HG03025 (cell line): ENCODE data around the gene RPL29.

ENCODE experiments used
- ATAC-seq: cut with Tn5 transposase; IDR thresholded peaks from one replicate; pipeline ENCODE4 v1.9.1; 2021; ENCODE audit warnings: mild to moderate bottlenecking, moderate library complexity; ENCODE audit not compliant: unreplicated experiment, low FRiP score

The RPL29 gene

DNA sequence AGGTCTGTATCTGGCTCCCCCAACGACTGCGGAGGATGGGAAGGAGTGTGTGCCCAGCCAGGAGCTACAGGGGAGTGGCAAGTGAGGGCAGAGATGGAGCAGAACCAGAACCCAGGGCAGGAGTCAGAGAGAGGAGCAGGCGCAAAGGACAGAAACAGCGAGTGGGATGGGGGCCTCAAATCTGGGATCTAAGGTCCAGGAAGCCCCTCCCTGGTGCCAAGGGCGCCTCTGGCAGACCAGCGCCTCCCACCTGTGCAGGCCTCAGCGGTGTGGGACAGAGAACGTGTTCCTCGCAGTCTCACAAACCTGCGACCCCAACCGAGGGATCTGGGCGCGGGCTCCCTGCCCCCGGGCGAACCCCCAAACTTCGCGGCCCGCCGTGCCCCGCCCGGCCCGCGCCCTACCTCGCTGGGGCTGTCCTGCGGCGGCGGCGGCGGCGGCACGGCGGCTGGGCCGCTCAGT, 28.7 kb downstream of the RPL29 start:
- ATAC-seq = no peak

DNA sequence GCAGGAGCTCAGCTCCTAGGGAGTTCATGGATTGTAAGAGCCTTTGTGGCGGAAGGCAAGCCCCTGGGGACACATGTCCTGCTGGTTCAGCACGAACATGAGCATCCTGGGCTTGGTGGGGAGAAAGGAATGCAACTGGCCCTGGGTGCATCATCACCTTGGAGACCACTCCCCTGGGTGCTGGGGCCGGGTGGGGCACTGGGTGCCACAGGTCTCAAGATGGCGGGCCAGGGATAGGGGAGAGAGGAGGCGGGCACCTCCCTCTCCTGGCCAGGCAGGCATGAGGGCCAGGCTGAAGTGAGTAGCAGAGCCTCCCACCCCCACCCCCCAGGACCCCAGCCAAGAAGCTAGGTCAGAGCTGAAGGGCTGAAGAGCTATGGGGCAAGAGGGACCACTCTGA, 29.2 kb downstream of the RPL29 start:
- ATAC-seq = no peak

DNA sequence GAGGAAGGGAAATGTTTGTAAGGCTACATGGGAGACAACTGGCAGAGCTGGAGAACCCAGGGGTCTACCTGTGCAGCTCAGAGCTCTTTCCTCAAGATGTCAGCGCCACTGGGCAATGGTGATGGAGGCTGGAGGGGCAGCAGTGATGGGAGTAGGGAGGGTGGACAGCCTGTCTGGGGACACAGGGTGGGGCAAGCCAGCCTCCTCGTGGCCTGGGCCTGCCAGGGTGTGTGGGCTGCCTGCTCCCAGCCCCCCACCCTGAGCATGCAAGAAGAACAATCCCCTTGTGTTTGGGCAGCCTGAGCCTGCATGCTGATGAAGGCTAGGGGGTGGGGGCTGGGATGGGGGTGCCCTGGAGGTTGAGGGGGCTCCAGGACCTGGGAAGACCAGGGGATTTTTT, 29.7 kb downstream of the RPL29 start:
- no peak for ATAC-seq

DNA sequence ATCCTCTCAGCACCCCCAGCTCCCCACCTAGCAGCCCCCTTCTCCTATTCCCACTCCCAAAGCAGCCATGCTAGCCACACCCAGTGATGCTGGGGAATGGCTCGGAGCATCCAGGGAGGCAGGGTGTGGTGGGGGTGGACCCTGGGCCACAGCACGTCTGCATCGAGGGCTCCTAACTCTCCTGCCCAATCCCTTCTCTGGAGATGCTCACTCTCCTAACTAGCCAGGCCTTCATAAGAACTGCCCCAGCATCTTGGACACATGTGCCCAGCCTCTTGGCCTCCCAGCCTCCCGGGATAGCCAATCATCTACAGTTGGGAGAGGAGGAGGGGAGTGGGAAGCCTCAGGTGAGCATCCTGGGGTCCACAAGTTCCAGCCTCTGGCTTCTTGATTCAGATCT, 31.2 kb downstream of the RPL29 start:
- ATAC-seq = no peak

DNA sequence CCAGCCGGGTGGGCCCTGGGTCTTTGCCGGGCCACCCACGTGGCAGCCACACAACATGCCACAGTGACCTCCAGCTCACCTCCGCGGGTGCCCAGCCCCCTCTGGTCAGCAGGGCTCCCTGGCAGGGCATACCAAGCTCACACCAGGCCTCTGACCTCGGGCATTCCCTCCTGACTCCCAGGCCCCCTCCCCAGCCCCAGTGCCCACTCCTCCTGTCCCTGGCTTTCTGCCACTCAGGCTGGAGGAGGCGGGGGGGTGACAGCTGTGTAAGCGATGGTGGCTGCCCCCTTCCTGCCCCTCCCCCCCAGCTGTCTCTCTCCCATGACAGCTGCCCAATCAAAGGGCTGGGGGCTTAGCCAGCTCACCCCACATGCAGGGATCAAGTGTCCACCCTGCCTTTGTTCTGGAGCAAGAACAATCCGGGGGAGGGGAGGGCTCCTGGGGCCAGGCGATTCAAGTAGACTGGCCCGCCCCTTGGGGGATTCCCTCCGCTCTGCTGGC, 31.7 kb downstream of the RPL29 start:
- ATAC-seq = no peak

DNA sequence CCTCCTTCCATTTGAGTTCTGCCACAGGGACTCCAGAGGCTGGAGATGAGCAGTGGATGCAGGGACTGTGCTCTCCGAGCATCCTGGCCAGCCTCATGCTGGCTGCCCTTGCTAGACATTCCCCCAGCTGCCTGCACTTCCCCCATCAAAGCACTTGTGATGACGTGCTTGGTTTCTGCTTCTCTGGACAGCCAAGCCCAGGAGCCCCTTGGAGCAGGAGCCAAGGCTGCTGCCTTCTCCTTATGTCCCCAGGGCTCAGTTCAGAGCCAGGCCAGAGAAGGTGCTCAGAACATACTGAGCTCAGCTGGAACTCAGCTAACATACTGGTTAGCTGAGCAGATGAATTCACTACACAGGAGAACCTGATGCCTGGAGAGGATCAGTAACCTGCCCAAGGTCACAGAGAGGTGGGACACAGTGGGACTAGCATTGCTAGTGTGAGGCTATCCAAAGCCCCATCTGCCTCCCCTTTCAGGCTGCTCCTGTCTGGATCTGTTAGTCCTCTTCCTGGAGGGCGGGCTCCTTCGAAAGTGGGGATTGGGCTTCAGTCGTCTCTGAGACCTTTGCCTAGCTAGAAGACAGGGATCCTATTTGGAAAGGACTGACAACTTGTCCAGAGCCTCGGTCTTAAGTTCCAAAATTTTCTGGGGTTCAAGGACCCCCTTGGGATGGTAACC, 32.7 kb downstream of the RPL29 start:
- no peak for ATAC-seq

DNA sequence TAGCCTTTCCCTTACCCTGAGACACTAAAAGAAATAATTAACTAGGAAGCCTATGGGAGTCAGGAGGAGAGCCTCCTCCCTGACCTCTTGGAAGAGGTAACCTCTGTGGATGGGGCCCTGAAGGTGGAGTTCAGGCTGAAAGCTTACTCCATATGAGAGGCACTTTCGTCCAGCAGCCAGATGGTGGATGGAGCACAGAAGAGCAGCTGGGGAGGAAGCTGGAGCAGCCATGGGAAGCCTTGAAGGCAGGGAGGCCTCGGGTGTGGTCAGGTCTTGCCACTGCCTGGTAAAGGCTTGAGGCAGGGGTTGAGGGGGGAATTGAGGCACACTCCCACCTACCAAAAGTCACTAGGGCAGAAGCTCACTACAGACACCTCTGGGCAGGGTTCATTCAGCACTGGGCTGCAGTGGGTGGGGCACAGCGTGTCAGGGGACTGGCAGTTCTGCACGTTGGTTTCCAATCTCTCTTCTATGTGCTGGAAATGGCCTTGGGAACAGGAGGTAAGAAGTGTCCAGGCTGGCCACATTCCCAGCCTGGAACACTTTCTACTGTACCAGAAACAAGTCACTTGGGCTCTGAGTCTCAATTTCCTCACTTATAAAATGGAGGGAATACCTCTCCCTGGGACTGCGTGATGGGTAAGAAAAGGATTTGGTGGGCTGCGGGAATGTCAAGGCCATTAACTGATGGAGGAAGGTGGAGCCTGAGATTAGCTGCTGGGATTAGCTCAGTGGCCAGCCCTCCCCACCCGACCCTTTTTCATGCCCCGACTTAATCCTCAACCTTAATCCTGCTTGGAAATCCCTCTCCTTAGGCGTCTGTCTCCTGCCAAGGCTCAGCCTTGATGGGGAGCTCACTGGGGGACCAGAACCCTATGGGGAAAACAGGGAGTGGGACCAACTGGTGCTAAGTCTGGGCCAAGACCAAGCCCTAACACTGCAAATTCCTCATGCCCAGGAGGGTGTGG, 33.8 kb downstream of the RPL29 start:
- ATAC-seq = no peak

DNA sequence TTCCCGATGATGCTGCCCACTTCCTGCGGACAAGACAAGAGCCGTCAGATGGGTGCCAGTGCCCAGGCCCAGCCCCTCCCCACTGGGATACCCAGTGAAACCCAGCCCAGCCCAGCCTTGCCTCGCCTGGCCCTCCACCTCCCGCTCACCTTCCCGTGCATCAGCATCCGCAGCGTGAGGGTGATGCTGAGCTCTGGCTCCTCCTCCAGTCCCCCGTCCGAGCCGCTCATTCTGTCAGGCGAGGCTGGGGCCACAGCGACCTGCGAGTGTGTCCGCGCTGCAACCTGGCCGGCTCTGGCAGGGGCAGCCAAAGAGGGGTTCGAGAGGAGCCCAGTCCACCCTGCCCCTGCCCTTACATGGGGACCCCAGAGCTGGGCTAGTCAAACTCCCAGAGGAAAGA, 34.7 kb downstream of the RPL29 start:
- no peak for ATAC-seq

DNA sequence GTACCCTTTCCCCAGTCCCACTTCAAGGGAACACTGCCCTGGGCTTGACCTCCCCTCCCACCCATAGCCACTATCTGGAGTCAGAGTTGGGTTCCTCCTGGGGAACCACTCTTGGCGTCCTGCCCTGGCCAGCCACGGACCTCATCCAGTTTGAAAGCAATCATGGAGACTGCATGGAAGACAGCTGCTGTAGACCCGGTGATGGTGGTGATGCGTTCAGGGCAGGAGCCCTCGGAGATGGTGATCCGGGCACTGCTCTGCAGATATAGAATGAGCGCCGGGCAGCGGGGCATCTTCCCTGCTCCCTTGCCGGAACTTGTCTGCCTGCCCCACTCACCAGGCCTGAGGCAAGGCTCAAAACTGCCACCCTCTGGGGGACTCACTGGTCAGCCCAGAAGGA, 35.3 kb downstream of the RPL29 start:
- no peak for ATAC-seq

DNA sequence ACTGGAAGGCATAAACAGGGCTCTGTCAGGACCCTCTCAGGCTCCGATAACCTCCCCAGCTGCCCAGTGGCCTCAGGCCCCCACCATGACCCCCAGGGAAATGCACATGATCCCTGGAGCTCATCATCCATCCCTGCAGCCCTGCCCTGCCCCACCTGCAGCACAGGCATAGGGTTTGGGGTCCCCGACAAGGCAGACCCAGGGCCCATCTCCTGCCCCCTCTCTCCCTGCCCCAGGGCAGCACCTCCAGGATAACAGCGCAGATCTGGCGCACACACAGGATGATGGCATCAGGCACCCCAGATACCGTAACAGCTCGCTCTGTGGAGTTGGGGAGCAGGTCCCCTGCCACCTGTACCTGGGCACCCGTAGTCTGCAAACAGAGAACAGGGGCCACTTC, 36.0 kb downstream of the RPL29 start:
- no peak for ATAC-seq

DNA sequence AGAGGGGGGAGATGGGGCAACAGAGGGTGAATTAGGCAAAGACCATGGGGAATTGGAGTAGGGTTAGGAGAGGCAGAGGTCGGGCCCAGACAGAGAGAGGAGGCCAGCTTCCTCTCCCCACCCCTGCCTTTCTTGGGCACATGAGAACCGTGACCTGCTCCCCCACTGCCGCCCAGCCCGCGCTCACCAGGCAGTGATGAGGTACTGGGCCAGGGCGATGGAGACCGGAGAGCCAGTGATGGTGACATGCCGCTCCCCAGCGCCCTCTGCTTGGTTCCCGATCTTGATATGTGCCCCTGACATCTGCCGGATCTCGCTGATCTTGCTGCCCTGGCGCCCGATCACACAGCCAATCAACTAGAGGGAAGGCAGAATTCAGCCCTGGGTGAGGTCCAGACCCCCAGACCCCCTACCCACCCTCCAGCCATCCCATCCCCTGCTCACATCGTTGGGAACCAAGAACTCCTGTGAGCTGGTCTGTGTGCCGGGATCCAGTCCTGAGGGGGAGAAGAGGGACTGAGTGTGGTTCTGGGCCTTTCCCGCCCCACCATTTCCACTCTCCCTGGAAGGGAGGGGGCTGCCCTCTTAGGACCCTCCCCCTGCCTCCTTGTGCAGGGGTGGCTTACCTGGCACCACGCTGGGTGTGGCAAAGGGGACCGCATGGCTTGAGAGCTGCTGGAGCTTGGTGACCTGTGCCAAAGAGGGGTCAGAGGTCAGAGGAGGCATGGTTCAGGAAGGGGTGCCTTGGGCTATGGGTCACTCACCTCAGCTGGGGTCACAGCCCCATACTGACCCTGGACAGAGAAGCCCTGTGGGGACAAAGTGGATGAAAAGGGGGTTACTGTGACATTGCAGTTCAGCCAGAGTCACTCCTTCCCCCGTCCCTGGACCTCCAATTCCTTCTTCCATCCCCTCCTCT, 36.8 kb downstream of the RPL29 start:
- ATAC-seq = no peak

DNA sequence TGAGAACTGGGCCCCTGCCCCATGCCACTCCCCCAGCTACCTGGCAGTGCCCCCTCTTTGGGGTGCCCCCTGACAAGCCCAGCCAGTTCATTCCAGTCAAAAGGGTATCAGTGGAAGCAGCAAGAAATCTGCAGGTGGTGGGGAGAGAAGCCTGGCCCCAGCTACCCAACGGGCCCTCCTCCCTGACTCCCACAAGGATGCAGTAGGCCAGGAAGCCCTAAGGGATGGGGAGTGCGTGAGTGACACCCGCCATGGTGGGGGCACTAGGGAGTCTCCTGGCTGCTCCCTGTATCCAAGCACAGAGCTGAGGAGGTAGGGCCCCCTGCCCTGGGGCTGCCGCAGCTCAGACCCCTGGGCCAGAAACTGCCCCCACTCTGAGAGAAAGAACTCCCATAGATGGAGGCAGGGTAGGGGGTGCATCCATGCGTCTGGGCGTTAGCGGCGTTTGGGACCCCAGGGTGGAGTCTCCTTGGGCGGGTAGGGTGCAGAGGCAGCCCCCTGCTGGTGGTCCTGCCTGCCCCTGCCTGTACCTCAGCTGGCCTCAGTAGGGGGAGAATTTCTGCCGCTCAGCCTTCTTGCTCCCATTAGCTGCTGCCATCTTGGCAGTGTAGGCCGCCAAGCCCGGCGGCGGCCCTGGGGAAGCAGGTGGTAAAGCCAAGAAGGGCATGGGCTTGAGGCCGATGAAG, 38.0 kb downstream of the RPL29 start:
- ATAC-seq = no peak

DNA sequence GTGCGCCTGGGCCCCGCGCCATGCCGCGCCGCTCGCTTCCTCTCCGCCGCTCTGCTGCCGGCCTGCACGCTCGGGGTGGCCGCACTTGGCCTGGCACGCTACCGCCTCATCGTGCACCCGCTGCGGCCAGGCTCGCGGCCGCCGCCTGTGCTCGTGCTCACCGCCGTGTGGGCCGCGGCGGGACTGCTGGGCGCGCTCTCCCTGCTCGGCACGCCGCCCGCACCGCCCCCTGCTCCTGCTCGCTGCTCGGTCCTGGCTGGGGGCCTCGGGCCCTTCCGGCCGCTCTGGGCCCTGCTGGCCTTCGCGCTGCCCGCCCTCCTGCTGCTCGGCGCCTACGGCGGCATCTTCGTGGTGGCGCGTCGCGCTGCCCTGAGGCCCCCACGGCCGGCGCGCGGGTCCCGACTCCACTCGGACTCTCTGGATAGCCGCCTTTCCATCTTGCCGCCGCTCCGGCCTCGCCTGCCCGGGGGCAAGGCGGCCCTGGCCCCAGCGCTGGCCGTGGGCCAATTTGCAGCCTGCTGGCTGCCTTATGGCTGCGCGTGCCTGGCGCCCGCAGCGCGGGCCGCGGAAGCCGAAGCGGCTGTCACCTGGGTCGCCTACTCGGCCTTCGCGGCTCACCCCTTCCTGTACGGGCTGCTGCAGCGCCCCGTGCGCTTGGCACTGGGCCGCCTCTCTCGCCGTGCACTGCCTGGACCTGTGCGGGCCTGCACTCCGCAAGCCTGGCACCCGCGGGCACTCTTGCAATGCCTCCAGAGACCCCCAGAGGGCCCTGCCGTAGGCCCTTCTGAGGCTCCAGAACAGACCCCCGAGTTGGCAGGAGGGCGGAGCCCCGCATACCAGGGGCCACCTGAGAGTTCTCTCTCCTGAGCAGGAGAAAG, 39.6 kb downstream of the RPL29 start:
- no peak for ATAC-seq

DNA sequence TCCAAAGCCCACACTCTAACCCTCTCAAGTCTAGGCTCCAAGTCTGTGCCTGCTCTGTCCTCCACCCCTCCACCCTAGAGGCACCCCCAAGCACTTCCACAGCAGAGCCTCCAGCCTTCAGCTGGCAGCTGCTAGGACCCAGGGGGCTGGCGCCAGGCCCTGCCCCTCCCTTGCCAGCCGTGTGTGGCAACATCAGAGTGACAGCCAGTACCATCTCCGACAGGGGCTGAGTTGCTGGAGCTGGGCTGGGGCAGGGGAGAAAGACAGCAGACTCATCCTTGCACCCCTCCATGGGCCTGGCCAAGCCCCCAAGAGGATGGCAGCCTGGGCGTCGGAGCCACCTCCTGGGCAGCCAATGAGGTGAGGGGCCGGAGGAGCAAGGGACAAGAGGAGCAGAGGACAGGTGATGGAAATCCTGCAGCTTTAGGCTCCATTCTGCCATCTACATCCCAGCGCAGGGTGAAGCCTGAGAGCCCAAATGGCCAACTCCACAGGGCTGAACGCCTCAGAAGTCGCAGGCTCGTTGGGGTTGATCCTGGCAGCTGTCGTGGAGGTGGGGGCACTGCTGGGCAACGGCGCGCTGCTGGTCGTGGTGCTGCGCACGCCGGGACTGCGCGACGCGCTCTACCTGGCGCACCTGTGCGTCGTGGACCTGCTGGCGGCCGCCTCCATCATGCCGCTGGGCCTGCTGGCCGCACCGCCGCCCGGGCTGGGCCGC, 40.4 kb downstream of the RPL29 start, which contains the start of gene GPR62:
Gene GPR62, plus strand, starts transcription at position 207 of the 718 bp plus-strand sequence. Its CDS starts 272 bp downstream, at position 479.
- no peak for ATAC-seq

DNA sequence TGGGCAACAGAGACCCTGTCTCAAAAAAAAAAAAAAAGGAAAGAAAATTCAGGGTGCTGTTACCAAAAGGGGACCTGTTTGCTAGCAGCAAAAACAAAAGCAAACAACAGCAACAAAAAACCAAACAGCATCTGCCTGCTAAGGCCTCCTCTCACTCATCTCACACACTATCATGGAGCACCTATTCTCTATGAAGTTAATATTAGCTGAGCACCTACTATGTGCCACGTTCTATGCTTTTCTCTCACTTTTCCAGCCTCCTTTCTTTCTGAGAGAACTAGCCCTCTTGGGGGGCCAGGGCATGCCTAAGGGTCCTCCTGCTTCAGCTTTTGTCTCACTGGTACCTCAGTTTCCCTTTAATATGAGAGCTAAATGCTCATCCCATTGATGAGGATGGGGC, 41.0 kb downstream of the RPL29 start:
- ATAC-seq = no peak

DNA sequence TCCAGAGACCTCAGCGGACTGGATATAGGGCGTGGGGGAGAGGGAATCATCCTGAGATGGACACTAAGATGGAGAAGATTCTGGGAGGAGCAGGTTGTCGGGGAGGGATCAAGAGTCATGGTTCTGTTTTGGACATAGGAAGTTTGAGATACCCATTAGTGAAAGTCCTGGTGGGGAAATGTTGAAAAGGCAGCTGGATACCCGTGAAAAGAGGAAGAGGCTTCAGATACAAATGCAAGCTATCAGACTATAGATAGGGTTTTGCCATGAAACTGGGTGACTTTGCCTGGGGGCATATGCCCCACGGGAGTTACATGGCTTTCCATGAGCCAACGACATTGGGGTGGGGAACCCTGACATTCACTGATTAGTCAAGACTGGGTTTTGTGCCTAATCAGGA, 41.6 kb downstream of the RPL29 start:
- ATAC-seq = no peak

DNA sequence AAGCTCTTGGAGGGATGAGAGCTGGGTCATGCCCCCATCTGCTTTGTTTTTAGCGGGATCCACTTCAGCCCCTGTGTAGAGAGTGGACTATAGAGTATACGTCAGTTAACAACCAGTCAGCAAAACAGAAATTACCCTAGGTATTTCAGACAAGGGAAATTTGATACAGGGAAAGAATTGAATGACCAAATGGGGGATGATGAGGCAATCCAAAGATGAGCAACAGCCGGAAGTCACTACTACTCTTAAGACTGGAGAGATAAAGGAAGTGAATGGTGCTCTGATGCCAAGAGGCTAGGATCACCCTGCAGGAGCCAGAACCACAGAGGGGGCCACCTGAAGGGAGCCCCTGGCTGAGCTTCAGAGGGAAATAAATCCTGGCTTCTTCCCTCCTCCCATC, 42.2 kb downstream of the RPL29 start:
- no peak for ATAC-seq

DNA sequence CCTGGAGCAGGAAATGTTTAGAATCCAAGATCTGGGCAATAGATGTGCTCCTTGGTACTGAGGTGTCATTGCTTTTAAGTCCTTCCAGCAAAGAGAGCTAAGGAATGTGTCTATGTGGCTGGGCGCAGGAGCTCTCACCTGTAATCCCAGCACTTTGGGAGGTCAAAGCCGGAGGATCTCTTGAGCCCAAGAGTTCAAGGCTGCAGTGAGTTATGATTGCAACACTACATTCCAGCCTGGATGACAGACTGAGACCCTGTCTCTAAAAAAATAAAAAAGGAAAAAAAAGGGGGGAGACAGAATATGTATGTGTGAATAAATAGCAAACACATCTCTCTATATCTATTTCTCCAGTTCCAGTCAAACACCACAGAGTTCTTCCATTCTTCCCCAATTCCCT, 44.8 kb downstream of the RPL29 start:
- ATAC-seq = no peak
